ENCODE measurements around the gene ICE2. TPM values are rescaled to one million over a fixed set of nuclear protein-coding genes. Genes with fewer than 3 reads are reported as not detected.
A peak's percentile ranks its signal among the peaks of the same experiment; 100 is the strongest.

ICE2 gene
- total and polyA plus RNA-seq, 8 donors, result 10.5 to 127 (median 31.5) TPM

DNA sequence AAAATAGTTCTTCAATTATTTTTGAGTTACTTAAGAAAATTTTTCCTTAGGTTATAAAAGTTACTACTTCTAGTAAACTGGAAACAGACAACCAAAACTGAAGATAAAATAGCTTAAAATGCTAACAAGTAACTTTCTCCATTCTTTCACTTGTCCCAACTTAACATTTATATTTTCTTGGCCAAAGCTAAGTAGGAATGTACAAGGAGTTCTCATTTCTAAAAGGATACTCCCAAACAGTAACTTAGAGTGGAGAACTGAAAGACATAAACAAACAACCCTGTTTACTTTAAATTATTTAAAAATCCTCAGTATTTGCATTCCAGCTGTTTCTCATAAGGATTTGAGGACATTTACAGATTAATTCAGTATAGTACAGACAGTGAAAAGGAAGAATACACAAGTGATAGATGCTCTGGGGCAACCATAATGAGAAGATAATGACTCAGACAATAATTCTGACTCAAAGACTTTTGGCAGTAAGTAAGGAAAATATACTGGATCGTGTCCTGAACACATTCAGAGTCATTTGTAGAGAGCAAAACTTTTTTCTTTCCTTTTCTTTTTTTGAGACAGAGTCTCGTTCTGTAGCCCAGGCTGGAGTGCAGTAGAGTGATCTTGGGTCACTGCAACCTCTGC, 52.0 kb downstream of the ICE2 start:
- peak in 1 of 2 donors; percentile 62 for DNase-seq
- Histone ChIP-seq H3K27ac (peak overlapping the region in 4 of 5 donors; percentile 31 to 47 (median 40)), H3K9me3 (no peaks in the 10 kb centered on the region), H3K4me1 (peaks cover 9 to 45% (median 18%) of the 10 kb centered on the region in 4 donors), H3K4me3 (no peak overlapping the region), H3K36me3 (peaks cover 0 to 43% (median 26%) of the 10 kb centered on the region in 4 donors), H3K27me3 (no peaks in the 10 kb centered on the region)
- TF ChIP-seq POLR2AphosphoS5 (IDR thresholded peaks at IDR 0.05), result peak in 1 of 3 donors; percentile 28
- no peak for TF ChIP-seq EP300 (IDR thresholded peaks at IDR 0.05)
- intact Hi-C loops (cut with DNase I; ENCODE audit: low total_unique reads), result no loop called here
- 45 to 74% (median 56%) methylated on average over 2 of the region's 2 CpGs for WGBS, 5 donors

DNA sequence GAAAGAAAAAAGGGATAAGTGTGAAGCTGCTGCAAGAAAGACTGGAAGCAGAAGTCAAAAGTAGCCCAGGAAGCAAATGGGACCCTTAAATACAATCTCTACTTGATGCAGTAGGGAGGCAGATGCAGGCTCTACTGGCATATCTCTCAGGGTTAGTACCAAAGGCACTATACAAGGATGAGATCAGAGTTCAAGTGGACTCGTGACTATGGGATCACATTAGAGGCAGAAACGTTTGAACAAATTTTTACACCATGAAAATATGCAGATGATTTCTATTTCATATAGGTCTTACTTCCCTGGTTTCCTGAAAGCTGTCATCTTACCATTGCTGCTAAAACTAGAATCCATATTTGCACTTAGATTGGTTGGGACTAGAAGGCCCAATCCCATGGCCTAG, 53.5 kb downstream of the ICE2 start:
- no peaks in the 10 kb centered on the region for H3K9me3 ChIP-seq
- WGBS, 5 donors, result 55 to 66% (median 57%) methylated on average over 2 of the region's 2 CpGs
- H3K27ac ChIP-seq, result no peak overlapping the region
- intact Hi-C loops (cut with DNase I; ENCODE audit: low total_unique reads), result no loop called here
- H3K27me3 ChIP-seq, result no peaks in the 10 kb centered on the region
- no peak for TF ChIP-seq POLR2A (IDR thresholded peaks at IDR 0.05)
- TF ChIP-seq, protein P1, sequence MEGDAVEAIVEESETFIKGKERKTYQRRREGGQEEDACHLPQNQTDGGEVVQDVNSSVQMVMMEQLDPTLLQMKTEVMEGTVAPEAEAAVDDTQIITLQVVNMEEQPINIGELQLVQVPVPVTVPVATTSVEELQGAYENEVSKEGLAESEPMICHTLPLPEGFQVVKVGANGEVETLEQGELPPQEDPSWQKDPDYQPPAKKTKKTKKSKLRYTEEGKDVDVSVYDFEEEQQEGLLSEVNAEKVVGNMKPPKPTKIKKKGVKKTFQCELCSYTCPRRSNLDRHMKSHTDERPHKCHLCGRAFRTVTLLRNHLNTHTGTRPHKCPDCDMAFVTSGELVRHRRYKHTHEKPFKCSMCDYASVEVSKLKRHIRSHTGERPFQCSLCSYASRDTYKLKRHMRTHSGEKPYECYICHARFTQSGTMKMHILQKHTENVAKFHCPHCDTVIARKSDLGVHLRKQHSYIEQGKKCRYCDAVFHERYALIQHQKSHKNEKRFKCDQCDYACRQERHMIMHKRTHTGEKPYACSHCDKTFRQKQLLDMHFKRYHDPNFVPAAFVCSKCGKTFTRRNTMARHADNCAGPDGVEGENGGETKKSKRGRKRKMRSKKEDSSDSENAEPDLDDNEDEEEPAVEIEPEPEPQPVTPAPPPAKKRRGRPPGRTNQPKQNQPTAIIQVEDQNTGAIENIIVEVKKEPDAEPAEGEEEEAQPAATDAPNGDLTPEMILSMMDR (IDR thresholded peaks at IDR 0.05), result no peak
- no peak for TF ChIP-seq EP300 (IDR thresholded peaks at IDR 0.05)
- no peak for TF ChIP-seq POLR2AphosphoS5 (IDR thresholded peaks at IDR 0.05)
- no peak for DNase-seq
- H3K4me3 ChIP-seq, result no peak overlapping the region
- peaks cover 0 to 30% (median 14%) of the 10 kb centered on the region in 4 donors for H3K36me3 ChIP-seq
- H3K4me1 ChIP-seq, result peaks cover 9 to 57% (median 20%) of the 10 kb centered on the region in 4 donors

DNA sequence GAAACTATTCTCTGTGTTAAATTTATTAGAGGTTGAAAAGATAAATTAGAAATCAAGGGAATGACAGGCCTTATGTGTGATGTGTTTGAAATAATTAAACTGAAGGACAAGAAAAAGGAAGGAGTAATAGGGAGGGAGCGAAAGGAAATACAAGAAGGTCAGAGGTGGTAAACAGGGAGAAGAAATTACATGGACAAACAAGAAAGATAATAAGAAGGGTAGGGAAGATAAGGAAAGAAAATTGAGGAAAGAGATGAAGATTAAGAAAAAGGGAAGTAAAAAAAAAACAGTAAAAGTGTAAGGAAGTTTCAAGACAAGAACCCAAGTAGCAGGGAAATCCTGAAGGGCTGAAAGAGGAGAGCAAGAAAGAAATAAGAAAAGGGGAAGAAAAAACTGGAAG, 54.9 kb downstream of the ICE2 start:
- H3K36me3 ChIP-seq, result peaks cover 0 to 25% (median 13%) of the 10 kb centered on the region in 4 donors
- H3K9me3 ChIP-seq, result no peaks in the 10 kb centered on the region
- DNase-seq, result no peak
- no peaks in the 10 kb centered on the region for H3K27me3 ChIP-seq
- no peak overlapping the region for H3K4me3 ChIP-seq
- H3K27ac ChIP-seq, result peak overlapping the region in 4 of 5 donors; percentile 18 to 68 (median 44)
- H3K4me1 ChIP-seq, result peaks cover 9 to 68% (median 20%) of the 10 kb centered on the region in 4 donors
- WGBS, 5 donors, result 52 to 80% (median 67%) methylated on average over 1 of the region's 1 CpG
- intact Hi-C loops (cut with DNase I; ENCODE audit: low total_unique reads), result no loop called here
- TF ChIP-seq POLR2AphosphoS5 (IDR thresholded peaks at IDR 0.05), result no peak
- TF ChIP-seq, protein P1 (IDR thresholded peaks at IDR 0.05), result no peak
- TF ChIP-seq POLR2A (IDR thresholded peaks at IDR 0.05), result no peak

DNA sequence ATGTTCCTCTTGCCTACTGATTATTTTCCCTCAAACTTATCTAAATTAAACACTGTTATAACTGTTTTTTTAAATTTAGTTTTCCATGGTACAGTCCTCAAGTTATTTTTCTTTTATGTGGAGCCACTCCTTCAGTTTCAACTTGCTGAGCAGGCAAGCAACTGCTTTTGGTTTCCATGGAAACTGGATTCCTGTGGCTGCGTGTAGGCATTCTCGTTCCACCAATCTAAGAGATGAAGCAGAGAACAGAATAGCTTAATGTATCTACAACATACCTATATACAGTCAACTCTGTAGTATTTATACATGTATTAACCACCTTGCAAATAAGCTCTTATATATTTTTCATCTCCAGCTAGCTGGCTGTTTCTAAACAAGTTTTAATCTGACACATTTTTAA, 55.4 kb downstream of the ICE2 start:
- H3K36me3 ChIP-seq, result peaks cover 0 to 25% (median 13%) of the 10 kb centered on the region in 4 donors
- peak in 1 of 2 donors; percentile 90 for DNase-seq
- peaks cover 9 to 68% (median 20%) of the 10 kb centered on the region in 4 donors for H3K4me1 ChIP-seq
- intact Hi-C loops (cut with DNase I; ENCODE audit: low total_unique reads), result no loop called here
- H3K27ac ChIP-seq, result peak overlapping the region in 4 of 5 donors; percentile 32 to 68 (median 44)
- H3K4me3 ChIP-seq, result no peak overlapping the region
- TF ChIP-seq POLR2A (IDR thresholded peaks at IDR 0.05) (no peak), EP300 (IDR thresholded peaks at IDR 0.05) (no peak), POLR2AphosphoS5 (IDR thresholded peaks at IDR 0.05) (no peak)
- TF ChIP-seq, protein P1 (IDR thresholded peaks at IDR 0.05), result no peak
- H3K9me3 ChIP-seq, result no peaks in the 10 kb centered on the region
- 6 to 26% (median 15%) methylated on average over 2 of the region's 2 CpGs for WGBS, 5 donors
- H3K27me3 ChIP-seq, result no peaks in the 10 kb centered on the region

DNA sequence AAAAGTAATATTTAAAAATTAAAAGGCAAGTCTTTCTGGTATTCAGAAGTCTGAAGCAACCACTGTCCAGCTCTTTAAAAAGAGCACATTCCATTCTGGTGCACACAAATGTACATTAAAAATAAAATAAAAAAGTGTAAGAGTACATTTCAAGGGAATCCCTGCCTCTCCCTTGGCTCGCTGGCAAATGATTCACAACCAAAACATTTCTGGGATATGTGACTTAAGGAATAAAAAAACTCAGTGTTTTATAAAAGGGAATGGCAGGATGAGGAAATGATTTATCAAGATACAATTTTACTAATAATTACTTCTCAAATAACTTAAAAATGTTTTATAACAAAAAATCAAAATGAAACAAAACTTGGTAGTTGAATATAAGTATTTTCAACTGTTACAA, 57.4 kb downstream of the ICE2 start:
- H3K4me3 ChIP-seq, result no peak overlapping the region
- intact Hi-C loops (cut with DNase I; ENCODE audit: low total_unique reads), result no loop called here
- TF ChIP-seq POLR2A (IDR thresholded peaks at IDR 0.05) (no peak), EP300 (IDR thresholded peaks at IDR 0.05) (no peak), POLR2AphosphoS5 (IDR thresholded peaks at IDR 0.05) (no peak)
- TF ChIP-seq, protein P1 (IDR thresholded peaks at IDR 0.05), result no peak
- no peaks in the 10 kb centered on the region for H3K27me3 ChIP-seq
- H3K36me3 ChIP-seq, result peaks cover 0 to 12% (median 2%) of the 10 kb centered on the region in 4 donors
- no peak overlapping the region for H3K27ac ChIP-seq
- 60 to 74% (median 67%) methylated on average over 1 of the region's 1 CpG for whole genome bisulfite sequencing, 5 donors
- H3K4me1 ChIP-seq, result peaks cover 0 to 55% (median 19%) of the 10 kb centered on the region in 4 donors
- no peaks in the 10 kb centered on the region for H3K9me3 ChIP-seq
- peak in 1 of 2 donors; percentile 39 for DNase-seq

All from stomach (tissue), 9 donors.